Osteoblast (primary cell): ENCODE results near the gene ZNF521. TPM values are rescaled to one million over a fixed set of nuclear protein-coding genes. Genes with fewer than 3 reads are reported as not detected.

Experiments used
- DNase-seq: peaks from one replicate; pipeline ENCODE4 v3.0.0; 2011; ENCODE audit warnings: low spot score, mixed read lengths; ENCODE audit not compliant: insufficient read length; ENCODE audit errors: missing footprints
- H2AFZ ChIP-seq: 2 replicates; pipeline ENCODE4 v1.6.0; 2011; ENCODE audit warnings: mild to moderate bottlenecking, low read length
- H3K27ac ChIP-seq: 2 replicates; pipeline ENCODE4 v1.5.1; 2011; ENCODE audit warnings: mild to moderate bottlenecking, low read depth, low read length, moderate library complexity
- H3K27me3 ChIP-seq: 2 replicates; pipeline ENCODE4 v1.6.0; 2012; ENCODE audit warnings: mild to moderate bottlenecking, control low read depth, inconsistent platforms, low read length, moderate library complexity; ENCODE audit not compliant: insufficient read depth
- H3K36me3 ChIP-seq: 2 replicates; pipeline ENCODE4 v1.5.1; 2011; ENCODE audit warnings: mild to moderate bottlenecking, low read length, control low read depth, moderate library complexity; ENCODE audit not compliant: insufficient read depth
- H3K4me1 ChIP-seq: 2 replicates; pipeline ENCODE4 v1.5.1; 2011; ENCODE audit warnings: mild to moderate bottlenecking, low read length, control low read depth, moderate library complexity; ENCODE audit not compliant: insufficient read depth
- H3K4me2 ChIP-seq: 2 replicates; pipeline ENCODE4 v1.6.0; 2011; ENCODE audit warnings: mild to moderate bottlenecking, low read length; ENCODE audit not compliant: insufficient read depth
- H3K4me3 ChIP-seq: fragments of 200-600 bp; sonication (generic); 3 replicates; pipeline ENCODE4 v1.5.1; 2012; ENCODE audit warnings: mild to moderate bottlenecking, low read length, inconsistent platforms; ENCODE audit not compliant: insufficient read depth
- H3K79me2 ChIP-seq: 2 replicates; pipeline ENCODE4 v1.6.0; 2012; ENCODE audit warnings: mild to moderate bottlenecking, low read length, control low read depth, inconsistent platforms; ENCODE audit not compliant: insufficient read depth
- H3K9me3 ChIP-seq: 2 replicates; pipeline ENCODE4 v1.5.1; 2011; ENCODE audit warnings: low read depth, low read length, control low read depth
- H4K20me1 ChIP-seq: 2 replicates; pipeline ENCODE4 v1.6.0; 2012; ENCODE audit warnings: mild to moderate bottlenecking, low read length, control low read depth; ENCODE audit not compliant: insufficient read depth
- CTCF ChIP-seq: IDR thresholded peaks from 2 replicates; pipeline ENCODE4 v1.5.1; 2011; ENCODE audit warnings: mild to moderate bottlenecking, low read depth, low read length, moderate library complexity; ENCODE audit errors: extremely low read depth
- total RNA-seq: library from RNA; depleted of rRNA; stranded (reverse); fragments of >200 nt; gene quantifications from 2 replicates; pipeline ENCODE4 v1.2.3, GENCODE V29; 2012

The ZNF521 gene
- total RNA-seq, 1 donor: 27.5 TPM

- Histone ChIP-seq H3K79me2 (no peaks in the 10 kb centered on the region), H3K9me3 (no peaks in the 10 kb centered on the region), H3K4me1 (no peaks in the 10 kb centered on the region), H3K36me3 (no peaks in the 10 kb centered on the region), H2AFZ (no peak overlapping the region), H3K4me2 (no peak overlapping the region), H3K4me3 (no peak overlapping the region), H3K27ac (no peak overlapping the region), H3K27me3 (no peaks in the 10 kb centered on the region), H4K20me1 (no peaks in the 10 kb centered on the region)
- no peak for TF ChIP-seq CTCF
- no peak for DNase-seq
Measured at GRCh38 chr18:25121442-25121841, 230.5 kb downstream of the ZNF521 start.

- no peak overlapping the region for H2AFZ ChIP-seq
- no peak for DNase-seq
- no peaks in the 10 kb centered on the region for H3K4me1 ChIP-seq
- H3K27me3 ChIP-seq: no peaks in the 10 kb centered on the region
- no peaks in the 10 kb centered on the region for H3K9me3 ChIP-seq
- no peak for TF ChIP-seq CTCF
- H4K20me1 ChIP-seq: no peaks in the 10 kb centered on the region
- no peaks in the 10 kb centered on the region for H3K79me2 ChIP-seq
- no peak overlapping the region for H3K4me2 ChIP-seq
- no peaks in the 10 kb centered on the region for H3K36me3 ChIP-seq
- no peak overlapping the region for H3K4me3 ChIP-seq
- no peak overlapping the region for H3K27ac ChIP-seq
Measured at GRCh38 chr18:25113566-25113965, 238.4 kb downstream of the ZNF521 start.

GRCh38 chr18:25112821-25113434, 239.0 kb downstream of the ZNF521 start:
- H3K4me3 ChIP-seq: no peak overlapping the region
- no peaks in the 10 kb centered on the region for H3K9me3 ChIP-seq
- no peaks in the 10 kb centered on the region for H3K79me2 ChIP-seq
- H3K4me1 ChIP-seq: no peaks in the 10 kb centered on the region
- no peak overlapping the region for H3K27ac ChIP-seq
- no peaks in the 10 kb centered on the region for H4K20me1 ChIP-seq
- TF ChIP-seq CTCF: no peak
- no peaks in the 10 kb centered on the region for H3K27me3 ChIP-seq
- H2AFZ ChIP-seq: no peak overlapping the region
- no peak for DNase-seq
- no peak overlapping the region for H3K4me2 ChIP-seq
- H3K36me3 ChIP-seq: no peaks in the 10 kb centered on the region

GRCh38 chr18:25111377-25112288, 240.3 kb downstream of the ZNF521 start:
- no peak overlapping the region for H3K4me3 ChIP-seq
- H3K4me2 ChIP-seq: no peak overlapping the region
- no peaks in the 10 kb centered on the region for H3K36me3 ChIP-seq
- H3K9me3 ChIP-seq: no peaks in the 10 kb centered on the region
- H2AFZ ChIP-seq: no peak overlapping the region
- TF ChIP-seq CTCF: no peak
- no peaks in the 10 kb centered on the region for H4K20me1 ChIP-seq
- H3K79me2 ChIP-seq: no peaks in the 10 kb centered on the region
- no peaks in the 10 kb centered on the region for H3K27me3 ChIP-seq
- DNase-seq: no peak
- H3K27ac ChIP-seq: no peak overlapping the region
- H3K4me1 ChIP-seq: no peaks in the 10 kb centered on the region
